Liver (tissue), 9 donors: ENCODE data around the gene NFE2L2. TPM values are rescaled to one million over a fixed set of nuclear protein-coding genes. Genes with fewer than 3 reads are reported as not detected.

Experiments used
- DNase-seq: peaks from one replicate; pipeline ENCODE4 v3.0.0-alpha.2; 2017; ENCODE audit warnings: low spot score
- H3K27ac ChIP-seq, 2 donors: one replicate each; pipeline ENCODE4 v1.7.0; 2013; ENCODE audit warnings: inconsistent platforms in 2 of 2, low read length in 2 of 2, control low read depth in 1 of 2, low read depth in 1 of 2, mild to moderate bottlenecking in 1 of 2
- H3K27me3 ChIP-seq, 4 donors: one replicate each; pipeline versions ENCODE4 v1.6.1 to v1.7.0; 2013; ENCODE audit warnings: low read length in 3 of 4, inconsistent platforms in 1 of 4, mild to moderate bottlenecking in 1 of 4, moderate library complexity in 1 of 4; ENCODE audit not compliant: control insufficient read depth in 4 of 4, insufficient read depth in 4 of 4
- H3K36me3 ChIP-seq, 4 donors: one replicate each; pipeline versions ENCODE4 v1.6.1 to v1.7.0; 2013; ENCODE audit warnings: low read length in 3 of 4, mild to moderate bottlenecking in 3 of 4, low read depth in 1 of 4, moderate library complexity in 1 of 4; ENCODE audit not compliant: control insufficient read depth in 4 of 4, insufficient read depth in 3 of 4
- H3K4me1 ChIP-seq, 4 donors: one replicate each; pipeline versions ENCODE4 v1.6.1 to v1.7.0; 2013; ENCODE audit warnings: low read length in 3 of 4, mild to moderate bottlenecking in 3 of 4, moderate library complexity in 1 of 4; ENCODE audit not compliant: control insufficient read depth in 4 of 4, insufficient read depth in 4 of 4
- H3K4me3 ChIP-seq, 3 donors: one replicate each; pipeline versions ENCODE4 v1.6.1 to v1.7.0; 2013; ENCODE audit warnings: low read length in 3 of 3, control low read depth in 1 of 3, low read depth in 1 of 3, mild to moderate bottlenecking in 1 of 3
- H3K9ac ChIP-seq, 2 donors: one replicate each; pipeline ENCODE4 v1.7.0; 2013; ENCODE audit warnings: low read length in 2 of 2, mild to moderate bottlenecking in 2 of 2, moderate library complexity in 2 of 2, control low read depth in 1 of 2, low read depth in 1 of 2
- H3K9me3 ChIP-seq, 4 donors: one replicate each; pipeline versions ENCODE4 v1.6.1 to v1.7.0; 2013; ENCODE audit warnings: low read length in 3 of 4; ENCODE audit not compliant: control insufficient read depth in 4 of 4
- EGR1 ChIP-seq, 2 donors: IDR thresholded peaks; 2 replicates each; pipeline ENCODE4 v1.6.1; 2016 to 2018; ENCODE audit warnings: antibody characterized with exemption in 2 of 2, low read depth in 2 of 2
- FOXA1 ChIP-seq: IDR thresholded peaks from 2 replicates; pipeline ENCODE4 v1.6.1; 2016; ENCODE audit warnings: antibody characterized with exemption
- FOXA2 ChIP-seq: IDR thresholded peaks from 2 replicates; pipeline ENCODE4 v1.6.1; 2016; ENCODE audit warnings: antibody characterized with exemption
- GABPA ChIP-seq, 2 donors: IDR thresholded peaks in 1 of 2; conservative IDR thresholded peaks in 1 of 2; 2 replicates each; pipeline ENCODE4 v1.6.1; 2016; ENCODE audit warnings: antibody characterized with exemption in 2 of 2, mild to moderate bottlenecking in 1 of 2, moderate library complexity in 1 of 2
- HNF4A ChIP-seq, 2 donors: conservative IDR thresholded peaks; 2 replicates each; pipeline ENCODE4 v1.6.1; 2016; ENCODE audit warnings: antibody characterized with exemption in 2 of 2, mild to moderate bottlenecking in 2 of 2
- JUND ChIP-seq, 2 donors: IDR thresholded peaks; 2 replicates each; pipeline ENCODE4 v1.6.1; 2016; ENCODE audit warnings: antibody characterized with exemption in 2 of 2
- NR2F2 ChIP-seq: IDR thresholded peaks from 2 replicates; pipeline ENCODE4 v1.6.1; 2016; ENCODE audit warnings: antibody characterized with exemption
- RAD21 ChIP-seq, 2 donors: IDR thresholded peaks; 2 replicates each; pipeline ENCODE4 v1.6.1; 2016; ENCODE audit warnings: antibody characterized with exemption in 2 of 2, mild to moderate bottlenecking in 2 of 2
- RXRA ChIP-seq, 2 donors: IDR thresholded peaks; 2 replicates each; pipeline ENCODE4 v1.6.1; 2017 to 2018; ENCODE audit warnings: antibody characterized with exemption in 2 of 2, mild to moderate bottlenecking in 1 of 2
- SP1 ChIP-seq: IDR thresholded peaks from 2 replicates; pipeline ENCODE4 v1.6.1; 2018; ENCODE audit warnings: antibody characterized with exemption, mild to moderate bottlenecking
- TAF1 ChIP-seq: conservative IDR thresholded peaks from 2 replicates; pipeline ENCODE4 v1.6.1; 2016; ENCODE audit warnings: antibody characterized with exemption, mild to moderate bottlenecking
- YY1 ChIP-seq: IDR thresholded peaks from 2 replicates; pipeline ENCODE4 v1.6.1; 2016; ENCODE audit warnings: antibody characterized with exemption, mild to moderate bottlenecking
- ZBTB33 ChIP-seq: IDR thresholded peaks from 2 replicates; pipeline ENCODE4 v1.6.1; 2016; ENCODE audit warnings: antibody characterized with exemption
- WGBS: extraction: QIAGEN DNeasy Blood & Tissue Kit; methylation state at CpG from one replicate; pipeline ENCODE4 v1.1.7; 2013; 5-methylcytosine and 5-hydroxymethylcytosine counted together
- polyA plus RNA-seq, 2 donors: library from polyadenylated mRNA; stranded (reverse) in 1 of 2; unstranded in 1 of 2; fragments of 200-250 nt in 1 of 2; fragments of >200 nt in 1 of 2; fragmentation: Nextera tagmentation in 1 of 2; extraction: Ambion mirVana in 1 of 2; gene quantifications; one replicate each; pipeline versions ENCODE4 v1.2.1 to v1.2.3, GENCODE V29; 2013 to 2015
- total RNA-seq, 2 donors: library from RNA; depleted of rRNA; stranded (reverse); fragments of >200 nt; gene quantifications; one replicate each; pipeline ENCODE4 v1.2.3, GENCODE V29; 2014
- TF ChIP-seq, protein P1 (sequence below): IDR thresholded peaks from 2 replicates; pipeline ENCODE4 v1.6.1; 2016; ENCODE audit warnings: antibody characterized with exemption
- TF ChIP-seq, protein P2 (sequence below): IDR thresholded peaks from 2 replicates; pipeline ENCODE4 v1.6.1; 2016; ENCODE audit warnings: antibody characterized with exemption, mild to moderate bottlenecking
- TF ChIP-seq, protein P3 (sequence below): IDR thresholded peaks from 2 replicates; pipeline ENCODE4 v1.6.1; 2016; ENCODE audit warnings: antibody characterized with exemption
- donor health status: healthy.
- donor health status: healthy.
- donor health status: healthy.
- donor health status: healthy.
- donor health status: healthy.

The NFE2L2 gene
- total and polyA plus RNA-seq, 4 donors, result 22.5 to 31.0 (median 27.1) TPM

DNA sequence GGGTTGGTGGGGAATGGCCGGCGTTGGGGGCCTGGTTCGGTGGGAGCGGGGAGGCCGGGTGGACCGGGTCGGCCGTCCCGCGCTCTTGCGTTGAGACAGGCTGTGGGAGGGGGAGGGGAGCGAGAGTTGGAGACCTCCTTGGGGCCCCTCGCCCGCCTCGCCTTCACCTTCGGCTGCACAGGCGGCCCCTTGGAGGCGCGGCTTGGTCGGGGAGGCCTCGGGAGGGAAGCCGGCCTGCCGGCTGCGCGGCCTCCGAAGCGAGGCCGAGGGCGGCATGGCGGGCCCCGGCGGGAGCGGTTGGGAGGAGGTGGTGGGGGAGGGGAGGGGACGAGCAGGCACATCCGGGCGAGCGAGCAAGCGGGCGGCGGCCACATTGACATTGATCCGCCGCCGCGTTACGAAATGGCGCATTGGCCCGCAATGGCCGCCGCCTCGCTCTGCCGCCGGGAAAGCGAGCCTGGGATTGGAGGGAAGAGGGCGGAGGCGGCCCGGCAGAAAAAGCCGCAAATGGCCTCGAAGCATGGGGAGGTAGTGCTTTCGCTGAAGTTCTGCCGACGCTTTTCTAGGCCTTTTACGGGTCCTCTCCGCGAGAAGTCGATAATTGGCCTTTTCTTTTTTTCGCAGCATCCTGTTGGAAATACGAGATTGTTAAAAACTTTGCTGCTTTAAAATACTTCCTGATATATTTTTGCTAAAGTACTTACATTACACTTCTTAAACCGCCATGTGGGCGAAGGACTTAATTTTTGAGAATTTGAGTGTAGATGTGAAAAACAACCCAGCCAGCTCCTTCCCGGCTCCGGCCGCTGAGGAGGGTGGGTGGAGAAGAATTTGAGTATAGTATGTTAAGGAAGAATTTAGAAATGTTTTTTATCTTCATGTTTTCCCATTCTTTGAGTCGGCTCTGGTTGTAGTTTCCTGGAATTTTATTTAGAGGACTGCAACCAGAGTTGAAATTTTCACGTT, 51.4 kb downstream of the NFE2L2 start:
- Histone ChIP-seq H3K4me1 (peaks cover 6 to 31% (median 9%) of the 10 kb centered on the region in 4 donors), H3K9ac (peak overlapping the region; percentile 95 to 96)

More for the DNA sequence above, 51.4 kb downstream of the NFE2L2 start:
- peak; percentile 37 to 49 for TF ChIP-seq RAD21 (IDR thresholded peaks at IDR 0.05)
- TF ChIP-seq TAF1, result no peak
- no peak for TF ChIP-seq RXRA (IDR thresholded peaks at IDR 0.05)
- TF ChIP-seq ZBTB33, result no peak
- TF ChIP-seq HNF4A (conservative IDR thresholded peaks at IDR 0.05), result peak in 1 of 2 donors; percentile 7
- peak; percentile 13 for TF ChIP-seq SP1
- TF ChIP-seq, protein P1, sequence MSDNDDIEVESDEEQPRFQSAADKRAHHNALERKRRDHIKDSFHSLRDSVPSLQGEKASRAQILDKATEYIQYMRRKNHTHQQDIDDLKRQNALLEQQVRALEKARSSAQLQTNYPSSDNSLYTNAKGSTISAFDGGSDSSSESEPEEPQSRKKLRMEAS, result no peak
- TF ChIP-seq EGR1 (IDR thresholded peaks at IDR 0.05; ENCODE audit: low read depth in 2 of 2), result no peak
- TF ChIP-seq JUND (IDR thresholded peaks at IDR 0.05), result no peak
- TF ChIP-seq, protein P2, sequence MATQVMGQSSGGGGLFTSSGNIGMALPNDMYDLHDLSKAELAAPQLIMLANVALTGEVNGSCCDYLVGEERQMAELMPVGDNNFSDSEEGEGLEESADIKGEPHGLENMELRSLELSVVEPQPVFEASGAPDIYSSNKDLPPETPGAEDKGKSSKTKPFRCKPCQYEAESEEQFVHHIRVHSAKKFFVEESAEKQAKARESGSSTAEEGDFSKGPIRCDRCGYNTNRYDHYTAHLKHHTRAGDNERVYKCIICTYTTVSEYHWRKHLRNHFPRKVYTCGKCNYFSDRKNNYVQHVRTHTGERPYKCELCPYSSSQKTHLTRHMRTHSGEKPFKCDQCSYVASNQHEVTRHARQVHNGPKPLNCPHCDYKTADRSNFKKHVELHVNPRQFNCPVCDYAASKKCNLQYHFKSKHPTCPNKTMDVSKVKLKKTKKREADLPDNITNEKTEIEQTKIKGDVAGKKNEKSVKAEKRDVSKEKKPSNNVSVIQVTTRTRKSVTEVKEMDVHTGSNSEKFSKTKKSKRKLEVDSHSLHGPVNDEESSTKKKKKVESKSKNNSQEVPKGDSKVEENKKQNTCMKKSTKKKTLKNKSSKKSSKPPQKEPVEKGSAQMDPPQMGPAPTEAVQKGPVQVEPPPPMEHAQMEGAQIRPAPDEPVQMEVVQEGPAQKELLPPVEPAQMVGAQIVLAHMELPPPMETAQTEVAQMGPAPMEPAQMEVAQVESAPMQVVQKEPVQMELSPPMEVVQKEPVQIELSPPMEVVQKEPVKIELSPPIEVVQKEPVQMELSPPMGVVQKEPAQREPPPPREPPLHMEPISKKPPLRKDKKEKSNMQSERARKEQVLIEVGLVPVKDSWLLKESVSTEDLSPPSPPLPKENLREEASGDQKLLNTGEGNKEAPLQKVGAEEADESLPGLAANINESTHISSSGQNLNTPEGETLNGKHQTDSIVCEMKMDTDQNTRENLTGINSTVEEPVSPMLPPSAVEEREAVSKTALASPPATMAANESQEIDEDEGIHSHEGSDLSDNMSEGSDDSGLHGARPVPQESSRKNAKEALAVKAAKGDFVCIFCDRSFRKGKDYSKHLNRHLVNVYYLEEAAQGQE, result no peak
- no peak for TF ChIP-seq FOXA1
- TF ChIP-seq, protein P3, sequence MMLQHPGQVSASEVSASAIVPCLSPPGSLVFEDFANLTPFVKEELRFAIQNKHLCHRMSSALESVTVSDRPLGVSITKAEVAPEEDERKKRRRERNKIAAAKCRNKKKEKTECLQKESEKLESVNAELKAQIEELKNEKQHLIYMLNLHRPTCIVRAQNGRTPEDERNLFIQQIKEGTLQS, result no peak
- TF ChIP-seq GABPA (IDR thresholded peaks at IDR 0.05 in 1 of 2, conservative IDR thresholded peaks at IDR 0.05 in 1 of 2), result peak in 1 of 2 donors; percentile 14
- no peak for TF ChIP-seq NR2F2
- no peak for TF ChIP-seq FOXA2
- TF ChIP-seq YY1, result peak; percentile 98
- H3K9me3 ChIP-seq, result no peaks in the 10 kb centered on the region
- DNase-seq, result peak; percentile 93
- peaks cover 4 to 24% (median 17%) of the 10 kb centered on the region in 4 donors for H3K36me3 ChIP-seq
- peak overlapping the region; percentile 100 for H3K27ac ChIP-seq
- WGBS, result under 1% methylated on average over 74 of the region's 74 CpGs
- H3K27me3 ChIP-seq, result no peaks in the 10 kb centered on the region
- peak overlapping the region; percentile 72 to 95 (median 84) for H3K4me3 ChIP-seq
